Camera-type eye (tissue), 1 donor: ENCODE data around the gene VPS4A. TPM values are rescaled to one million over a fixed set of nuclear protein-coding genes. Genes with fewer than 3 reads are reported as not detected.

Experiments
- total RNA-seq: library from RNA; depleted of rRNA; stranded (reverse); fragments of >200 nt; gene quantifications from one replicate; pipeline ENCODE4 v1.2.3, GENCODE V29; 2014

Gene VPS4A
- total RNA-seq = 27.5 TPM

GRCh38 chr16:69310653-69311532 is at the start of gene VPS4A:
VPS4A (plus strand) TSS chr16:69311350; CDS start chr16:69311512, 162 bp downstream.

GRCh38 chr16:69330286-69331109 is 19.3 kb downstream of the VPS4A start, which contains the start of gene PDF:
PDF (minus strand) TSS chr16:69330588; CDS start chr16:69330570, 18 bp downstream.

GRCh38 chr16:69339289-69340094 is 28.3 kb downstream of the VPS4A start, which contains the start of the genes COG8 and NIP7:
COG8 (minus strand) TSS chr16:69339564; CDS start chr16:69339552, 12 bp downstream.
NIP7 (plus strand) TSS chr16:69339772; CDS start chr16:69339830, 58 bp downstream.

GRCh38 chr16:69351309-69352027 is 40.3 kb downstream of the VPS4A start, which contains the start of gene TMED6:
TMED6 (minus strand) TSS chr16:69351786; CDS start chr16:69351753, 33 bp downstream.

Other genes with a start within 250 kb of the VPS4A start
- gene HAS3, start 205.7 kb upstream of the VPS4A start, total RNA-seq = 4.1 TPM
- 93.7 TPM for gene CHTF8, start 178.8 kb upstream of the VPS4A start, total RNA-seq
- 27.8 TPM for gene UTP4, start 178.7 kb upstream of the VPS4A start, total RNA-seq
- 60.4 TPM for gene SNTB2, start 124.2 kb upstream of the VPS4A start, total RNA-seq
- 18.0 TPM for gene PDF, start 19.2 kb downstream of the VPS4A start, total RNA-seq
- gene COG8, start 28.2 kb downstream of the VPS4A start, total RNA-seq = 65.3 TPM
- 13.0 TPM for gene NIP7, start 28.4 kb downstream of the VPS4A start, total RNA-seq
- gene TMED6, start 40.4 kb downstream of the VPS4A start, total RNA-seq = not detected
- 35.1 TPM for gene TERF2, start 74.7 kb downstream of the VPS4A start, total RNA-seq
- 43.5 TPM for gene CYB5B, start 113.3 kb downstream of the VPS4A start, total RNA-seq